GM19239 (cell line): ENCODE measurements around the gene MOSPD3.
"Not testable (repeated sequence)": the region's sequence is repeated elsewhere in the genome, so short reads cannot be mapped to it uniquely, and the experiment has no call there.

Experiments used
- DNase-seq: peaks from one replicate; pipeline ENCODE4 v3.0.0; 2011; ENCODE audit warnings: low spot score; ENCODE audit not compliant: insufficient read length
- FAIRE-seq: peaks from 2 replicates; lab custom pipeline; 2011; peaks lifted over from hg19 to GRCh38; lab: Jason Lieb, UNC

MOSPD3 gene

GRCh38 chr7:100611983-100612729, at the start of gene MOSPD3:
Gene MOSPD3, plus strand, starts transcription at chr7:100612540. Its CDS starts 252 bp downstream, at chr7:100612792.
- FAIRE-seq: peak; percentile 100
- DNase-seq: peak; percentile 98

- DNase-seq (no peak), FAIRE-seq (no peak)
Measured at GRCh38 chr7:100563100-100563564, 49.2 kb upstream of the MOSPD3 start.

- DNase-seq (peak; percentile 74), FAIRE-seq (peak; percentile 78)
Measured at GRCh38 chr7:100563809-100564400, 48.4 kb upstream of the MOSPD3 start.

GRCh38 chr7:100564405-100564804, 47.9 kb upstream of the MOSPD3 start:
- DNase-seq, FAIRE-seq: not testable (repeated sequence)

- no peak for FAIRE-seq
- DNase-seq: no peak
Measured at GRCh38 chr7:100565133-100565571, 47.2 kb upstream of the MOSPD3 start.

- FAIRE-seq (no peak), DNase-seq (no peak)
Measured at GRCh38 chr7:100566018-100566531, 46.3 kb upstream of the MOSPD3 start.

GRCh38 chr7:100567031-100567730, 45.2 kb upstream of the MOSPD3 start:
- DNase-seq (no peak), FAIRE-seq (no peak)

GRCh38 chr7:100567751-100568175, 44.6 kb upstream of the MOSPD3 start:
- FAIRE-seq: no peak
- DNase-seq: no peak

- DNase-seq (no peak), FAIRE-seq (no peak)
Measured at GRCh38 chr7:100568176-100568895, 44.0 kb upstream of the MOSPD3 start.

GRCh38 chr7:100568896-100569844, 43.2 kb upstream of the MOSPD3 start:
- FAIRE-seq (peak; percentile 90), DNase-seq (no peak)

- FAIRE-seq (no peak), DNase-seq (no peak)
Measured at GRCh38 chr7:100570954-100571828, 41.1 kb upstream of the MOSPD3 start.

- no peak for FAIRE-seq
Measured at GRCh38 chr7:100571829-100572116, 40.6 kb upstream of the MOSPD3 start.

GRCh38 chr7:100572281-100572948, 39.9 kb upstream of the MOSPD3 start:
- no peak for DNase-seq
- no peak for FAIRE-seq

More at GRCh38 chr7:100571829-100572116, 40.6 kb upstream of the MOSPD3 start:
- no peak for DNase-seq

GRCh38 chr7:100572949-100573675, 39.2 kb upstream of the MOSPD3 start:
- FAIRE-seq (no peak), DNase-seq (no peak)

GRCh38 chr7:100573691-100574361, 38.5 kb upstream of the MOSPD3 start, which contains the start of gene SAP25:
Gene SAP25, minus strand, starts transcription at chr7:100573900. Its CDS starts 158 bp downstream, at chr7:100573742.
- DNase-seq (no peak), FAIRE-seq (no peak)
